Superior temporal gyrus (tissue), 1 donor: ENCODE results near the gene RASGRF2.

Experiments
- DNase-seq: peaks from one replicate; pipeline ENCODE4 v3.0.0-alpha.2; 2016; ENCODE audit errors: extremely low spot score

RASGRF2 gene

DNA sequence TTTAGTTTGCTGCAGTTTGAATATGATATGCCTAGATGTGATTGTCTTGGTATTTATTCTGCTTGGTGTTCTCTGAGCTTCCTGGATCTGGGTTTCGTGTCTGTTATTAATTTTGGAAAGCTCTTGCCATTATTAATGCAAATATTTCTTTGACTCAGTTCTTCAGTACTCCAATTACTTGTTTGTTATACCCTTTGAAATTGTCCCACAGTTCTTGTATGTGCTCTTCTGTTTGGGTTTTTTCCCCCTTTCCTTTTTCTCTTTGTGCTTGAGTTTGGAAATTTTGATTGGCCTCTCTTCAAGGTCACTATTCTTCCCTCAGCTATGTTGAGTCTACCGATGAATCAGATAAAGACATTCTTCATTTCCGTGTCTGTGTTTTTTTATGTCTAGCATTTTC lies 176.4 kb downstream of the RASGRF2 start:
- no peak for DNase-seq

DNA sequence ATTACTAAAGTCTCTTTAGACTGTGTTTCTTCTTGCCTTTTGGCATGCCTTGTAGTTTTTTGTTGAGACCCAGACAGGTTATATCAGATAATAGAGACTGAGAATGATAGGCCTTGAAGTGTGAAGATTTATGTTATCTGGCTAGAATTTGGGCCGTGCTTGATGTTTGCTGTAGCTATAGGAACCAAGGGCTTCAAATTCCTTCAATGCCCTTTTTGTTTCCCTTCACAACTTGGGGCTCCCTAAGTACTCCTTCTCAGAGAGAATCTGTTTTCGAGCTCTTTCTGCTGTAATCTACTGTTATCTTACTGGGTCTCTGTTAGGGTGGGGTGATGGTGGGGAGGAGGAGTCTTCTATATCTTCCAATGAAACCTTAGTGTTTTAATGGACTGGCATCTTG lies 177.7 kb downstream of the RASGRF2 start:
- DNase-seq, result no peak

DNA sequence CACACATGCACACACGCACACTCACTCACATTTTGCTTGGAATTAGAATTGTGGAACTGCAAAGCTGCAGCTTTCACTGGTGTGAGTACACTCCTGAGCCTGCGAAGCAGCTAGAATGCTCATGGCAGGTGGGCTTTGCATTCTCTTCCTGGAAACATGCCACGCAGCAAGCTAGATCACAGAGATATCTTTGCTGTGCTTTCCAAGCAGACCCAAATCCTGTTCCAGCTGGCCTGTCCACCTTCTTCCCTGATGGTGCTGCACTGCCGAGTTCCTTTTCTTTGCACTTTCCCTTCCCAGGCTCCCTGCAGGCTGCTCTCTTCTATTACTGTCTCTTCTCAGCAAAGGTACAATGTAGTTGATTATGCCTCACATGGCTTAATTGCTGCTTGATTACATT lies 180.3 kb downstream of the RASGRF2 start:
- DNase-seq, result no peak

- no peak for DNase-seq
Measured at GRCh38 chr5:81140943-81141342, 180.8 kb downstream of the RASGRF2 start.

DNA sequence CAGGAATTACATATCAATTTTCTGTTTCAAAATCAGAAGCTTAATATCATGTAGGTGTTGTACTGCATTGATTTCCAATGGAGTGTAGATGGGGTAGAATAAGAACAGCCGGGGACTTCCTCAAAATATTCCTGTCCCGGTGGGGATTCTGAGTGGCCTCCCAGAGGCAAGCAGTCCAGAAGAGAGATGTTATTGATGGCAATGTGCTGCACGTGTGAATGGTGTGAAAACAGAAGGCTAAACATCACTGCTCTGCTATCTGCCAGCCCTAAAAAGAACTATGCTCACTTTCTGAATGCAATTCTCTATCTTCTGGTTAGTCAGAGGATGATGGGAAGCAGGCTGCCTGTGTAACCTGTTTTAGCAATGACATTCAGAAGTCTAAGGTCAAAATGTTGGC lies 181.9 kb downstream of the RASGRF2 start:
- DNase-seq, result no peak

DNA sequence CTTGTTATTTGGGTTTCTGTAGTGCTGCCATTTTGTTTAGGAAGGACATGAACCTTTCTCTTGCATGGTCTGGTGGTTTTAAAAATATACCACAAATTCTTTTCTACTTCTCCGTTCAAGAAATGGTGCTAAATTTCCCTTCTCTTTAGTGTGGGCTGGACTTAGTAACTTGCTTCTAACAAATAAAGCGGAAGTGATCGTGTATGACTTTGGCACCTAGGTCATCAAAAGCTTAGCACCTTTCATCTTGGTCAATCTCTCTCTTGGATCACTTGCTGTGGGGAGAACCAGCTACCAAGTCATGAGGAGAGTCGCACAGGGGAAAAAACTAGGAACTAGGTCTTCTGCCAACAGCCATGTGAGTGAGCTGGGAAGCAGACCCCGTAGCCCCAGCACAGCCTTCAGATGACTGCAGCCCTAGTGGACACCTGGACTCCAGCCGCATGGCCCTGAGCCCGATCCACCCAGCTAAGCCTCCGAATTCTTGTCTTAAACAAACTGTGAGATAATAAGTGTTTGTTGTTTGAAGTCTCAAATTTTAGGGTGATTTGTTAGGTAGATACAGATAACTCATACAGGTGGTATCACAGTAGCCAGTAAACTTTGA lies 185.3 kb downstream of the RASGRF2 start:
- no peak for DNase-seq

DNA sequence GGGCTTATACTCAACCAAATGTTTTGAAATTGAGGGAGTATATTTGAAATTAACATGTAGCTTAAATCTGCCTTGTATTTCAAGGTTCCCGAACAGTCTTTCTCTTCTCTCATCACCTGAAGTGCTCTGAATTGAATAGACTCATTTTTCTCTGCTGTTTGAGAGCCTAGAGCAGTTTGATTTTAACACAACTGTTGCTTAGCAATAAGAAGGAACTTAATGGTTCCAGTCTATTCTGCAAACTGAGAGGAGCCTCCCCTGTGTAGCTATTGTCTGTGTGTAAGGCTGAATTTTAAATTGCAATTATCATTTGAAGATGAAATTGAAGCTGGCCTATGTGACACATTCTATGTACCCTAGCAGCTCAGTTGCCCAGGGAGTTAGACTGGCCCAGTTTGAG lies 185.9 kb downstream of the RASGRF2 start:
- no peak for DNase-seq

GRCh38 chr5:81147011-81147885 lies 187.1 kb downstream of the RASGRF2 start:
- no peak for DNase-seq

- DNase-seq, result no peak
Measured at GRCh38 chr5:81147886-81148571, 187.9 kb downstream of the RASGRF2 start.

GRCh38 chr5:81151546-81151945 lies 191.4 kb downstream of the RASGRF2 start:
- DNase-seq, result no peak

- no peak for DNase-seq
Measured at GRCh38 chr5:81154725-81155124, 194.6 kb downstream of the RASGRF2 start.

GRCh38 chr5:81156732-81157131 lies 196.6 kb downstream of the RASGRF2 start:
- no peak for DNase-seq

GRCh38 chr5:81161012-81161601 lies 200.9 kb downstream of the RASGRF2 start:
- DNase-seq, result no peak

- DNase-seq, result no peak
Measured at GRCh38 chr5:81162501-81162900, 202.3 kb downstream of the RASGRF2 start.

- DNase-seq, result no peak
Measured at GRCh38 chr5:81163651-81164050, 203.5 kb downstream of the RASGRF2 start.

GRCh38 chr5:81164476-81164875 lies 204.3 kb downstream of the RASGRF2 start:
- DNase-seq, result no peak

DNA sequence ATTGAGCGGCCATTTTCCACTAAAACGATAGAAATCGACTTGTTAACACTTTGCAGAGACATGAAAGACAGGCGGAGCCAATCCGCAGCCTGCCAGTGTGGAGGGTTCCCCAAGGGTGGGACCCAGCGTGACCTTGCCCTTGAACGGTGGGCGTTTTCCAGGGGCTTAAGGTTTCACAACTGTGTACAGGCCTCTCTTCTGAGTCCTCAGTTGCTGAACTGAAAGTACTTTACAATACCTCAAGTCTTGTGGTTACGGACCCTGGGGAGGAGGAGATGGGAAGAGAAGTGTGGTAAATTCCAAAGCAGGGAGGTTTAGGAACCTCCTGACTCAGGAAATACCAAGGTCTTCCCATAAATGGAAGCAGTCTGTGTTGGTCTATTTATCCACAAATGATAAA lies 204.8 kb downstream of the RASGRF2 start:
- no peak for DNase-seq

DNA sequence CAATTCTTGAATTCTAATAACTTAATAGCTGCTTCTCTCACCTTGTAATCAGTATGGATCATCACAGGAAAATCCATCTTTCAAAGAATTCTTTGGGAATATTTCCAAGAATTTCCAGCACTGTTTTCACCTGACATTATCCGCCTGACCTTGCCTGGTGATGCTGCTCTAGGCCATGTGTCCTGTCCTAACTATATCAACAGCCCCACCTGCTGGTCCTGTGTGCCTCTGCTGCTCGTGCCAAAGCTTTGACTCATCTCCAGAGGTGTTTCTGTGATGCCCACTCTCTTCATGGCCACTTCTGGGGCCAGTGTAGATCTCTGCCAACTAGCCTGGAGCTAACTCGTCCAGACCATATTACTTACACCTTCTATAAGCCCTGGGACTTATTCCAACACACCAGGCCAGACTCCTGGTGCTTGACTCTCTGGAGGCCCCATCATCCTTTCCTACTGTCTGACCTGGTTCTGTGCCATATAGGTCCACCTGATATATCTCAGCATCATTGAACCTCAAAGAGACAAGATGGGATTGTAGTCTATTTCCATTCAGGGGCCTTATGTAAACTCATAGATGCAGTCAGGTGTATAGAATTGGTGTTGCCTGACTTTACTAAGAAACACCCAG lies 205.4 kb downstream of the RASGRF2 start:
- DNase-seq, result peak; percentile 78

DNA sequence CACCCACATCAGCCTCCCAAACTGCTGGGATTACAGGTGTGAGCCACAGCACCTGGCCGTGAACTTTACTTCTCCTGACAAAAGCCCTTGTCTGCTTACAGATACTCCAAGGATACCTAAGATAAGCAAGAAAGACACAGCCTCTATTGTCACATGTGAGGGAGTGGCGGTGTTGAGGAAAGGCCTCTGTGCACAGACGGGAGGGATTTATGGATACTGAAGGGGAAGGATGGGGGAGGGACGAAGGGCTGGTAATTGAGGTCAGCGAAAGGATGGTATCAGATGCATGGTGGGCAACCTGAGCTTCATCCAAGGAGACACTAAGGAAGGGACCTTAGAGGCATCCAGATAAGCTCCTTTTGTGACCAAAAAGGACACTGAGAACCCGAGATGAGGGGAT lies 206.3 kb downstream of the RASGRF2 start:
- DNase-seq, result no peak

- DNase-seq, result no peak
Measured at GRCh38 chr5:81167078-81167477, 206.9 kb downstream of the RASGRF2 start.

DNA sequence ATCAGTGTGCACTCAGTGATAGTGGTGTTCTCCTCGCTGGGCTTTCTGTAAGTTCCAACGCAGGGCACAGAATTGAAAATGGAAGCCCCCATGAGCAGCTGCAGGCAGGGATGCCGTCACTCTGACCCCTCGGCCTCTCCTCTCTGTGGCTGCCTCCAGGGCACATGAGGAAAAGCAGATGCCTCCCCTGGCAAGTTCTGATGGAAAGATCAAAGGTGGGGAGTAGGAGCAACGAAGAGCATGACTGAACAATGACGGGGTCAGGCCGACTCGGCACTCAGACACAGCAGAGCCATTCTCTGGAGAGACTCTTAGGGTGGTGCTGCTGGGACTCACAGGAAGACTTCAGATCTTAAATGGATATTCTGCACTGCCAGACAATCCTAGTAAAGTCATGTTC lies 207.4 kb downstream of the RASGRF2 start:
- DNase-seq, result no peak

DNA sequence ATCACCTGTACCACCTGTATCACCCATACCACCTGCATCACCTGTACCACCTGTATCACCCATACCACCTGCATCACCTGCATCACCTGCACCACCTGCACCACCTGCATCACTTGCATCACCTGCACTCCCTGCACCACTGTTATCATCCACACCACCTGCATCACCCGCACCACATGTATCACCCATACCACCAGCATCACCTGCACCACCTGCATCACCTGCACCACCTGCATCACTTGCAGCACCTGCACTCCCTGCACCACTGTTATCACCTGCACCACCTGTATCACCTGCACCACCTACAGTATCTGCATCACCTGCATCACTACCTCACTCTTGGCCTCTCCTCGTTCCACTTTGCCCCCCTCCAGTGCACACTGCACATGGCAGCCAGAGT lies 209.8 kb downstream of the RASGRF2 start:
- DNase-seq, result no peak
